Measurements from ENCODE around the gene RBMS3.
"Not testable (repeated sequence)": the region's sequence is repeated elsewhere in the genome, so short reads cannot be mapped to it uniquely, and the experiment has no call there.

The RBMS3 gene

GRCh38 chr3:29348316-29348715 lies 67.4 kb downstream of the RBMS3 start:
- DNase-seq (ENCODE audit: insufficient read length, low spot score) (no peak), FAIRE-seq (no peak)
- TF ChIP-seq CTCF (IDR thresholded peaks at IDR 0.05; ENCODE audit: insufficient read depth, missing control alignments): no peak

DNA sequence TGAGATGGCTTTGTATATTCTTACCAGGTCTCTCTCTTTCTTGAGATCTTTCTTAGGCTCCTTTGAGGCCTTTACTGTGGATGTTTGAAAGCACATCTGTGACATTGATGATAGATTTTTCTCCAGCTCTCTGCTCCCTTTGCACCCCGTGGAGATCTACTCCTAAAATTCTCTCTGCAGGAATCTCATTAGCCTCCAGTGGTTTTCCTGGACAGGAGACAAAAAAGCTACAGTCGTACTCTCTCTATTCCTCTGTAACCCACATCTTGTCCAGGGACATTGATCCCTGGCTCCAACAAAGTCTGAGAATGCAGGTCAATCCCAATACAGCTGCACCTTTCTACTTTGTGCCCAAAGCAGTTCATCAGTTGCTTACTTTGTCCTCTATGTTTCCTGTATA lies 68.2 kb downstream of the RBMS3 start:
- DNase-seq (ENCODE audit: insufficient read length, low spot score) (no peak), FAIRE-seq (no peak)
- no peak for TF ChIP-seq CTCF (IDR thresholded peaks at IDR 0.05; ENCODE audit: insufficient read depth, missing control alignments)

GRCh38 chr3:29353807-29354206 lies 72.9 kb downstream of the RBMS3 start:
- DNase-seq (ENCODE audit: insufficient read length, low spot score): no peak
- FAIRE-seq: no peak
- no peak for TF ChIP-seq CTCF (IDR thresholded peaks at IDR 0.05; ENCODE audit: insufficient read depth, missing control alignments)

GRCh38 chr3:29354894-29355293 lies 74.0 kb downstream of the RBMS3 start:
- FAIRE-seq (no peak), DNase-seq (ENCODE audit: insufficient read length, low spot score) (no peak)
- no peak for TF ChIP-seq CTCF (IDR thresholded peaks at IDR 0.05; ENCODE audit: insufficient read depth, missing control alignments)

DNA sequence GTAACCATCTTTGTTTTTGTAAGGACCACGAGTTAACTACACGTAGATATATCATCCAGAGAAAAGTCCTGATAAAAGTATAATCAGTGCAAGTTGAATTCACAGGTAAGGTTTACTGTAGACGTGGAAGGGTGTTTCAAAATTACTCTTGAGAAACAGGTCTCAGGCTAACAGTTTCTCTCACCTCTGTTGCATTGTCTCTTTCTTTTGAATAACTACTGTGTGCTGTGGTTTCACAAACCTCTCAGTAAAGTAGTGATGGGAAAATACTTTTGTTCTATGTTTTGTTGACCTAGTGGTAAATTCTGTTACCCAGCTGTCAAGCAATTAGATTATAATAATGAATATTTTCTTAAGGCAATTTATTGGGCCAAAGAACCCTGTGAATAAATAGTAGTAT lies 75.2 kb downstream of the RBMS3 start:
- DNase-seq (ENCODE audit: insufficient read length, low spot score) (no peak), FAIRE-seq (no peak)
- TF ChIP-seq CTCF (IDR thresholded peaks at IDR 0.05; ENCODE audit: insufficient read depth, missing control alignments): no peak

DNA sequence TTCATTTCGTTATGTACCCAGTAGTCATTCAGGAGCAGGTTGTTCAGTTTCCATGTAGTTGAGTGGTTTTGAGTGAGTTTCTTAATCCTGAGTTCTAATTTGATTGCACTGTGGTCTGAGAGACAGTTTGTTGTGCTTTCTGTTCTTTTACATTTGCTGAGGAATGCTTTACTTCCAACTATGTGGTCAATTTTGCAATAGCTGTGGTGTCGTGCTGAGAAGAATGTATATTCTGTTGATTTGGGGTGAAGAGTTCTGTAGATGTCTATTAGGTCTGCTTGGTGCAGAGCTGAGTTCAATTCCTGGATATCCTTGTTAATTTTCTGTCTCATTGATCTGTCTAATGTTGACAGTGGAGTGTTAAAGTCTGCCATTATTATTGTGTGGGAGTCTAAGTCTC lies 79.4 kb downstream of the RBMS3 start:
- not testable (repeated sequence) for DNase-seq (ENCODE audit: insufficient read length, low spot score); FAIRE-seq

- no peak for TF ChIP-seq CTCF (IDR thresholded peaks at IDR 0.05; ENCODE audit: insufficient read depth, missing control alignments)
- DNase-seq (ENCODE audit: insufficient read length, low spot score): no peak
- FAIRE-seq: no peak
Measured at GRCh38 chr3:29363110-29363509, 82.2 kb downstream of the RBMS3 start.

GRCh38 chr3:29370021-29370420 lies 89.2 kb downstream of the RBMS3 start:
- FAIRE-seq: no peak
- no peak for TF ChIP-seq CTCF (IDR thresholded peaks at IDR 0.05; ENCODE audit: insufficient read depth, missing control alignments)

More at GRCh38 chr3:29370021-29370420, 89.2 kb downstream of the RBMS3 start:
- no peak for DNase-seq (ENCODE audit: insufficient read length, low spot score)
